Measurements from ENCODE around the gene PSTPIP1.

DNA sequence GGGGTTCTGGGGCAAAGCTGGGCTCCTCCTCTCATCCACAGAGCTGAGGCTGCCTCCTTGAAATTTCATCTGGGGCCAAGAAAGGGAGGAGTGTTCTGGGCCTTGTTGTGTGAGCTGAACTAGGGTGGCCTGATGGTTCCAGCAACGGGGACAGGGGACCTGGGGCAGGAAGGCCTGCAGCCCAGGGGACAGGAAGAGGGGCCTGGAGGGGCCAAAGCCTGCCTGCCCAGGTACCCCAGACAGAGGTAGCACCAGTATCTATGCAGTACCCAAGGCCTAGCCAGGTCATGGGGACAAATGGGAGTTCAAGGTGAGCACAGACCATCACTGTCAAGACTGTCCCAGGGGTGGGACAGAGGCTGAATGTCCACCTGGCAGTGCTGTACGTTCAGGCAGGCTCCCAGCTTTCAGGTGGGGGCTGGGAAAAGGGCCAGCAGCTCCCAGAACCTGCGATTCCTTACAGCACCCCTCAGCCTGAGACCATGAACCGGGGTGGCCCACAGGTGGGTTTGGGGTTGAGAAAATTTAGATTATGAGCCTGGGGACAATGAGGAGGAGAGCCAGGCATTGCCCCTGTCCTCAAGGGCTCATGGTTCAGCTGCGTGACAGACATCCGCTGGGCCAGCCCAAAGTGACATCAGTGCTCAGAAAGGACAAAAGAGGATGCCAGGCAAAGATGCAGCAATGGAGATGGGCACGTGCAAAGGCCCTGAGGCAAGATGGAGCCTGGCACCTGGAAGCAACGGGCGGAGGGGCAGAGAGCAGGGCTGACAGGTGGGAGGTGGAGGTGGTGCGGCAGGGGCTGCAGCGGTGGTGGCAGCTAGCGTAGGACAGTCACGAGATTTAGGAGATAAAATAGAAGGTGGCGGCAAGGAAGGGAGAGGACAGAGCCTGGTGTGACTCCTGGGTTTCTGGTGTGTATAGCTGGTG is 28.0 kb downstream of the PSTPIP1 start:
- TF ChIP-seq RFX1 (IDR thresholded peaks at IDR 0.05) (no peak), CCAR2 (optimal IDR thresholded peaks at IDR 0.05; ENCODE audit: low read depth, low read length) (no peak), TBX3 (IDR thresholded peaks at IDR 0.05; ENCODE audit: borderline replicate concordance) (no peak), CBX5 (CRISPR knock-in tag; IDR thresholded peaks at IDR 0.05; ENCODE audit: borderline replicate concordance) (no peak), ZFP37 (CRISPR knock-in tag; IDR thresholded peaks at IDR 0.05; ENCODE audit: borderline replicate concordance) (no peak), ZNF12 (CRISPR knock-in tag; IDR thresholded peaks at IDR 0.05) (no peak), SIN3A (IDR thresholded peaks at IDR 0.05; ENCODE audit: borderline replicate concordance, low read depth, low read length) (no peak)
- TF ChIP-seq, protein P1, sequence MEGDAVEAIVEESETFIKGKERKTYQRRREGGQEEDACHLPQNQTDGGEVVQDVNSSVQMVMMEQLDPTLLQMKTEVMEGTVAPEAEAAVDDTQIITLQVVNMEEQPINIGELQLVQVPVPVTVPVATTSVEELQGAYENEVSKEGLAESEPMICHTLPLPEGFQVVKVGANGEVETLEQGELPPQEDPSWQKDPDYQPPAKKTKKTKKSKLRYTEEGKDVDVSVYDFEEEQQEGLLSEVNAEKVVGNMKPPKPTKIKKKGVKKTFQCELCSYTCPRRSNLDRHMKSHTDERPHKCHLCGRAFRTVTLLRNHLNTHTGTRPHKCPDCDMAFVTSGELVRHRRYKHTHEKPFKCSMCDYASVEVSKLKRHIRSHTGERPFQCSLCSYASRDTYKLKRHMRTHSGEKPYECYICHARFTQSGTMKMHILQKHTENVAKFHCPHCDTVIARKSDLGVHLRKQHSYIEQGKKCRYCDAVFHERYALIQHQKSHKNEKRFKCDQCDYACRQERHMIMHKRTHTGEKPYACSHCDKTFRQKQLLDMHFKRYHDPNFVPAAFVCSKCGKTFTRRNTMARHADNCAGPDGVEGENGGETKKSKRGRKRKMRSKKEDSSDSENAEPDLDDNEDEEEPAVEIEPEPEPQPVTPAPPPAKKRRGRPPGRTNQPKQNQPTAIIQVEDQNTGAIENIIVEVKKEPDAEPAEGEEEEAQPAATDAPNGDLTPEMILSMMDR (CRISPR knock-in tag; IDR thresholded peaks at IDR 0.05), result no peak
- TF ChIP-seq, protein P2, sequence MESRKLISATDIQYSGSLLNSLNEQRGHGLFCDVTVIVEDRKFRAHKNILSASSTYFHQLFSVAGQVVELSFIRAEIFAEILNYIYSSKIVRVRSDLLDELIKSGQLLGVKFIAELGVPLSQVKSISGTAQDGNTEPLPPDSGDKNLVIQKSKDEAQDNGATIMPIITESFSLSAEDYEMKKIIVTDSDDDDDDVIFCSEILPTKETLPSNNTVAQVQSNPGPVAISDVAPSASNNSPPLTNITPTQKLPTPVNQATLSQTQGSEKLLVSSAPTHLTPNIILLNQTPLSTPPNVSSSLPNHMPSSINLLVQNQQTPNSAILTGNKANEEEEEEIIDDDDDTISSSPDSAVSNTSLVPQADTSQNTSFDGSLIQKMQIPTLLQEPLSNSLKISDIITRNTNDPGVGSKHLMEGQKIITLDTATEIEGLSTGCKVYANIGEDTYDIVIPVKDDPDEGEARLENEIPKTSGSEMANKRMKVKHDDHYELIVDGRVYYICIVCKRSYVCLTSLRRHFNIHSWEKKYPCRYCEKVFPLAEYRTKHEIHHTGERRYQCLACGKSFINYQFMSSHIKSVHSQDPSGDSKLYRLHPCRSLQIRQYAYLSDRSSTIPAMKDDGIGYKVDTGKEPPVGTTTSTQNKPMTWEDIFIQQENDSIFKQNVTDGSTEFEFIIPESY (CRISPR knock-in tag; IDR thresholded peaks at IDR 0.05), result no peak

All from HepG2 (cell line).